T-cell (primary cell): ENCODE data around the gene HSPA1B. TPM values are rescaled to one million over a fixed set of nuclear protein-coding genes. Genes with fewer than 3 reads are reported as not detected.
"Not testable (repeated sequence)": the region's sequence is repeated elsewhere in the genome, so short reads cannot be mapped to it uniquely, and the experiment has no call there.

ENCODE experiments used
- ATAC-seq, 4 experiments: fragments of 200-7000 bp in 3 of 4; fragments of 150-1000 bp in 1 of 4; cut with Tn5 transposase; replicated peaks in 1 of 4; 1 replicate in 3 of 4; 2 replicates in 1 of 4; pipeline ENCODE4 v1.10.0; 2021; ENCODE audit warnings: moderate library complexity in 3 of 4, mild to moderate bottlenecking in 2 of 4, moderate number of reproducible peaks in 1 of 4
- CTCF ChIA-PET, 2 donors: fragments of 300-600 bp; sonication (Branson Sonifier 250); formaldehyde crosslinking; loops; one replicate each; lab custom pipeline; 2022; ENCODE audit warnings: antibody characterized with exemption in 2 of 2; lab: Charles Lee
- POLR2A ChIA-PET, 2 donors: fragments of 300-600 bp; sonication (Branson Sonifier 250); formaldehyde crosslinking; loops; one replicate each; lab custom pipeline; 2022; ENCODE audit warnings: antibody characterized with exemption in 2 of 2; lab: Charles Lee
- DNase-seq, 35 experiments: peaks; one replicate each; pipeline versions ENCODE4 v3.0.0 to v3.0.0-alpha.2; 2013 to 2023
- H3K27ac ChIP-seq: one replicate; pipeline ENCODE4 v1.5.1; 2013; ENCODE audit warnings: low read length
- H3K27me3 ChIP-seq, 2 experiments: replicated peaks in 1 of 2; 1 replicate in 1 of 2; 2 replicates in 1 of 2; pipeline versions ENCODE4 v1.6.1 to v1.7.0; 2013; ENCODE audit warnings: low read length in 1 of 2, mixed read lengths in 1 of 2; ENCODE audit not compliant: control insufficient read depth in 2 of 2, insufficient read depth in 2 of 2; ENCODE audit errors: extremely low read depth in 1 of 2
- H3K36me3 ChIP-seq, 2 donors: 1 replicate in 1 of 2; 2 replicates in 1 of 2; pipeline versions ENCODE4 v1.6.1 to v1.7.0; 2013; ENCODE audit warnings: low read length in 1 of 2; ENCODE audit not compliant: control insufficient read depth in 2 of 2, insufficient read depth in 1 of 2; ENCODE audit errors: extremely low read depth in 1 of 2
- H3K4me1 ChIP-seq, 2 experiments: 1 replicate in 1 of 2; 2 replicates in 1 of 2; pipeline versions ENCODE4 v1.6.1 to v1.7.0; 2013; ENCODE audit warnings: low read length in 2 of 2, mixed read lengths in 1 of 2; ENCODE audit not compliant: insufficient read depth in 2 of 2, control insufficient read depth in 1 of 2; ENCODE audit errors: extremely low read depth in 1 of 2
- H3K4me3 ChIP-seq, 2 donors: 1 replicate in 1 of 2; 2 replicates in 1 of 2; pipeline versions ENCODE4 v1.5.1 to v1.7.0; 2013; ENCODE audit warnings: mild to moderate bottlenecking in 2 of 2, low read length in 1 of 2, moderate library complexity in 1 of 2; ENCODE audit not compliant: control insufficient read depth in 1 of 2; ENCODE audit errors: extremely low read depth in 1 of 2
- H3K9me3 ChIP-seq: 2 replicates; pipeline ENCODE4 v1.7.0; 2013
- H3K27ac Mint-ChIP-seq, 2 donors: one replicate each; pipeline ENCODE4 v1.8.0; 2020 to 2021; ENCODE audit warnings: mild to moderate bottlenecking in 2 of 2, mixed read lengths in 2 of 2
- H3K27me3 Mint-ChIP-seq, 2 donors: one replicate each; pipeline ENCODE4 v1.8.0; 2021 to 2022; ENCODE audit warnings: mixed read lengths in 2 of 2
- H3K36me3 Mint-ChIP-seq: one replicate; pipeline ENCODE4 v1.8.0; 2021; ENCODE audit warnings: mixed read lengths
- H3K4me1 Mint-ChIP-seq, 3 donors: one replicate each; pipeline ENCODE4 v1.8.0; 2020 to 2022; ENCODE audit warnings: mixed read lengths in 3 of 3, mild to moderate bottlenecking in 1 of 3
- H3K4me3 Mint-ChIP-seq, 3 donors: one replicate each; pipeline ENCODE4 v1.8.0; 2020 to 2022; ENCODE audit warnings: mild to moderate bottlenecking in 3 of 3, mixed read lengths in 3 of 3, moderate library complexity in 3 of 3
- H3K9me3 Mint-ChIP-seq, 3 donors: one replicate each; pipeline ENCODE4 v1.8.0; 2020 to 2022; ENCODE audit warnings: mixed read lengths in 3 of 3
- WGBS: methylation state at CpG from one replicate; pipeline ENCODE4 v1.1.5; 2013; ENCODE audit warnings: missing lambda C conversion rate; ENCODE audit not compliant: insufficient coverage; 5-methylcytosine and 5-hydroxymethylcytosine counted together
- total RNA-seq, 35 experiments: library from RNA in 6 of 35; stranded (reverse) in 6 of 35; fragments of 120-200 nt in 1 of 35; gene quantifications; one replicate each; pipeline versions ENCODE4 v1.2.1 to v1.2.4 and lab custom pipeline; 2013 to 2026

HSPA1B gene
- total RNA-seq, 5 donors from 2014 or later (not counting 1 experiment from before 2014, with no cell fraction given), result 6.3 to 105 (median 67.9) TPM

GRCh38 chr6:31861919-31862343 is 34.4 kb downstream of the HSPA1B start:
- peaks cover 10 to 26% of the 10 kb centered on the region in 2 experiments for H3K4me1 ChIP-seq
- peak overlapping the region; percentile 81 to 98 for H3K4me3 ChIP-seq
- H3K27ac Mint-ChIP-seq, result peak overlapping the region; percentile 88 to 94
- H3K27me3 Mint-ChIP-seq, result no peaks in the 10 kb centered on the region
- 63% methylated on average over 15 of the region's 17 CpGs for WGBS
- no peaks in the 10 kb centered on the region for H3K9me3 Mint-ChIP-seq
- no peak for ATAC-seq
- ChIA-PET CTCF (interaction anchor here in 1 of 2 donors (1.1 to 1.2 kb wide), 2 partner anchors 23 to 122 kb away, joined by 5 to 6 read pairs; partner anchors contain the start of gene MSH5), POLR2A (interaction anchor here in 1 of 2 donors (1.5 kb wide), 1 partner anchor 37 kb away, joined by 5 read pairs; no protein-coding TSS in a partner anchor)
- no peaks in the 10 kb centered on the region for H3K9me3 ChIP-seq
- H3K27me3 ChIP-seq, result peaks cover 0 to 8% of the 10 kb centered on the region in 2 experiments
- peak overlapping the region; percentile 91 to 97 (median 93) for H3K4me3 Mint-ChIP-seq
- peaks cover 23 to 33% (median 23%) of the 10 kb centered on the region in 3 donors for H3K4me1 Mint-ChIP-seq
- DNase-seq, result peak in 2 of 35 experiments; percentile 1 to 9
- H3K36me3 Mint-ChIP-seq, result peaks cover 27% of the 10 kb centered on the region
- H3K36me3 ChIP-seq, result peaks cover 10 to 26% of the 10 kb centered on the region in 2 donors
- H3K27ac ChIP-seq, result peak overlapping the region; percentile 91

GRCh38 chr6:31862344-31863235 is 35.1 kb downstream of the HSPA1B start, which contains the start of gene NEU1:
NEU1 (minus strand) TSS chr6:31862821; CDS start chr6:31862776, 45 bp downstream.
- H3K36me3 ChIP-seq, result peaks cover 10 to 26% of the 10 kb centered on the region in 2 donors
- peak within 1 kb of the TSS; percentile 81 to 98 for H3K4me3 ChIP-seq
- DNase-seq (peak; percentile 95 to 100 (median 99)), ATAC-seq (peak; percentile 95 to 96 (median 96))
- Mint-ChIP-seq H3K4me1 (peaks cover 23 to 33% (median 23%) of the 10 kb centered on the region in 3 donors), H3K27ac (peak within 1 kb of the TSS; percentile 88 to 94), H3K9me3 (no peaks in the 10 kb centered on the region), H3K36me3 (peaks cover 20% of the 10 kb centered on the region), H3K27me3 (no peaks in the 10 kb centered on the region), H3K4me3 (peak within 1 kb of the TSS; percentile 91 to 97 (median 93))
- ChIA-PET CTCF (interaction anchor here in 1 of 2 donors (0.5 to 1.5 kb wide), 15 partner anchors 23 to 1409 kb away, joined by 3 to 8 read pairs (median 5); partner anchors contain the start of genes ABHD16A, DDAH2, EHMT2 and GPANK1), POLR2A (interaction anchor here (0.6 to 1.5 kb wide), 11 partner anchors 28 to 315 kb away, joined by 3 to 29 read pairs (median 3); partner anchors contain the start of genes ABHD16A (in 1 of the 2), GPANK1 (in 1 of the 2), LSM2 (in 1 of the 2) and MSH5 (in 1 of the 2))
- H3K4me1 ChIP-seq, result peaks cover 10 to 26% of the 10 kb centered on the region in 2 experiments
- no peaks in the 10 kb centered on the region for H3K9me3 ChIP-seq
- peaks cover 0 to 8% of the 10 kb centered on the region in 2 experiments for H3K27me3 ChIP-seq
- H3K27ac ChIP-seq, result peak within 1 kb of the TSS; percentile 91
- WGBS, result under 1% methylated on average over 51 of the region's 64 CpGs

GRCh38 chr6:31864123-31864562 is 36.6 kb downstream of the HSPA1B start:
- Mint-ChIP-seq H3K27ac (peak overlapping the region; percentile 88 to 94), H3K4me1 (peaks cover 23 to 33% (median 23%) of the 10 kb centered on the region in 3 donors), H3K4me3 (peak overlapping the region; percentile 91 to 97 (median 93)), H3K36me3 (peaks cover 14% of the 10 kb centered on the region)
- not testable (repeated sequence) for ATAC-seq, DNase-seq, H3K27me3 Mint-ChIP-seq, H3K9me3 Mint-ChIP-seq, H3K9me3 ChIP-seq
- CTCF ChIA-PET, result interaction anchor here in 1 of 2 donors (1.3 kb wide), 1 partner anchor 108 kb away, joined by 5 read pairs; the partner anchor contains the start of gene DXO
- POLR2A ChIA-PET, result interaction anchor here (0.6 to 1.3 kb wide), 3 partner anchors 20 to 666 kb away, joined by 3 to 4 read pairs (median 3); no protein-coding TSS in a partner anchor
- WGBS, result 23% methylated on average over 8 of the region's 16 CpGs
- Histone ChIP-seq H3K36me3 (peaks cover 7 to 21% of the 10 kb centered on the region in 2 donors), H3K27ac (peak overlapping the region; percentile 89), H3K27me3 (peaks cover 0 to 12% of the 10 kb centered on the region in 2 experiments), H3K4me3 (peak overlapping the region; percentile 60 to 98), H3K4me1 (peaks cover 10 to 26% of the 10 kb centered on the region in 2 experiments)

GRCh38 chr6:31864818-31865204 is 37.3 kb downstream of the HSPA1B start:
- no peak overlapping the region for H3K27ac Mint-ChIP-seq
- CTCF ChIA-PET, result no interaction called here
- POLR2A ChIA-PET, result interaction anchor here in 1 of 2 donors (1.3 kb wide), 1 partner anchor 19 kb away, joined by 3 read pairs; no protein-coding TSS in a partner anchor

GRCh38 chr6:31865205-31866118 is 37.9 kb downstream of the HSPA1B start:
- Mint-ChIP-seq H3K27me3 (no peaks in the 10 kb centered on the region), H3K4me3 (no peak overlapping the region), H3K27ac (no peak overlapping the region), H3K9me3 (no peaks in the 10 kb centered on the region), H3K36me3 (peaks cover 4% of the 10 kb centered on the region), H3K4me1 (peaks cover 23 to 33% (median 23%) of the 10 kb centered on the region in 3 donors)
- H3K27ac ChIP-seq, result no peak overlapping the region
- no peak overlapping the region for H3K4me3 ChIP-seq
- peaks cover 0 to 8% of the 10 kb centered on the region in 2 donors for H3K36me3 ChIP-seq
- H3K9me3 ChIP-seq, result no peaks in the 10 kb centered on the region
- ATAC-seq (no peak), DNase-seq (no peak)
- 76% methylated on average over 18 of the region's 21 CpGs for WGBS
- H3K27me3 ChIP-seq, result peaks cover 0 to 17% of the 10 kb centered on the region in 2 experiments
- ChIA-PET CTCF (no interaction called here), POLR2A (interaction anchor here in 1 of 2 donors (1.3 kb wide), 1 partner anchor 18 kb away, joined by 3 read pairs; no protein-coding TSS in a partner anchor)
- H3K4me1 ChIP-seq, result peaks cover 10 to 26% of the 10 kb centered on the region in 2 experiments

More at GRCh38 chr6:31864818-31865204, 37.3 kb downstream of the HSPA1B start:
- ATAC-seq (no peak), DNase-seq (no peak)
- Mint-ChIP-seq H3K9me3 (no peaks in the 10 kb centered on the region), H3K27me3 (no peaks in the 10 kb centered on the region), H3K4me1 (peaks cover 23 to 33% (median 23%) of the 10 kb centered on the region in 3 donors), H3K4me3 (peak overlapping the region in 2 of 3 donors; percentile 17 to 97), H3K36me3 (peaks cover 9% of the 10 kb centered on the region)
- Histone ChIP-seq H3K4me3 (no peak overlapping the region), H3K9me3 (no peaks in the 10 kb centered on the region), H3K27me3 (peaks cover 0 to 15% of the 10 kb centered on the region in 2 experiments), H3K36me3 (peaks cover 5 to 15% of the 10 kb centered on the region in 2 donors), H3K27ac (no peak overlapping the region), H3K4me1 (peaks cover 10 to 26% of the 10 kb centered on the region in 2 experiments)
- WGBS, result 76% methylated on average over 3 of the region's 8 CpGs
